ENCODE measurements around the gene SPHK1.
"Not testable (repeated sequence)": the region's sequence is repeated elsewhere in the genome, so short reads cannot be mapped to it uniquely, and the experiment has no call there.

The SPHK1 gene

GRCh38 chr17:76384222-76384986, at the start of gene SPHK1:
TSS of gene SPHK1 (plus strand) at chr17:76384609. CDS start at chr17:76385645, 1,036 bp downstream.
- DNase-seq (ENCODE audit: low spot score), result peak; percentile 90

DNA sequence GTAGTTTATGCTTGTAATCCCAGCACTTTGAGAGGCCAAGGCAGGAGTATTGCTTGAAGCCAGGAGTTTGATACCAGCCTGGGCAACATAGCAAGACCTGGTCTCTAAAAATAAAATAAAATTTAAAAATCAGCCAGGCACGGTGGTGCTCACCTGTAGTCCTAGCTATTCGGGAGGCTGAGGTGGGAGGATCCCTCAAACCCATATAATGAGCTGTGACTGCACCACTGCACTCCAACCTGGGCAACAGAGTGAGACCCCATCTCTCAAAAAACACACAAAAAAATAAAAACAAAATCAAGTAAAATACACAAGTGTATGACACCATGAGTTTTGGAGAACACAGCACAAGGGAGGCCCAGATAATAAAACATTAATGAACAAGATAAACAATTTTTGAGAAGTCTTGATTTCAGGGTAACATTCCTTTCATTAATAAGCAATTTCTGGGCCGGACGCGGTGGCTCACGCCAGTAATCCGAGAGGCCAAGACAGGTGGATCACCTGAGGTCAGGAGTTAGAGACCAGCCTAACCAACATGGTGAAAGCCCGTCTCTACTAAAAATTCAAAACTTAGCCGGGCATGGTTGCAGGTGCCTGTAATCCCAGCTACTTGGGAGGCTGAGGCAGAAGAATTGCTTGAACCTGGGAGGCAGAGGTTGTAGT, 48.6 kb upstream of the SPHK1 start:
- no peak for DNase-seq (ENCODE audit: low spot score)

- no peak for DNase-seq (ENCODE audit: low spot score)
These were observed 47.5 kb upstream of the SPHK1 start for GRCh38 chr17:76336756-76337412.

DNA sequence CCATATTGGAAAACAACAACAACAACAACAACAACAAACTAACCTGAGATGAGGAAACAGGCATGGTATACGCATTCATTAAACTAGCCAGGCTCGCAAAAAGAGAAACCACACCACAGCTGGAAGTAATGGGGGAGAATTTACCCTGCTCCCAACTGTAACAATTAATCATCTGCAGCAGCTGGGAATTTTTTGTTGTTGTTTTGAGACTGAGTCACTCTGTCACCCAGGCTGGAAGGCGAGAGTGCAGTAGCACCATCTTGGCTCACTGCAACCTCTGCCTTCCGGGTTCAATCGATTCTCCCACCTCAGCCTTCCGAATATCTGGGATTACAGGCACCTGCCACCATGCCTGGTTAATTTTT, 47.0 kb upstream of the SPHK1 start:
- no peak for DNase-seq (ENCODE audit: low spot score)

DNA sequence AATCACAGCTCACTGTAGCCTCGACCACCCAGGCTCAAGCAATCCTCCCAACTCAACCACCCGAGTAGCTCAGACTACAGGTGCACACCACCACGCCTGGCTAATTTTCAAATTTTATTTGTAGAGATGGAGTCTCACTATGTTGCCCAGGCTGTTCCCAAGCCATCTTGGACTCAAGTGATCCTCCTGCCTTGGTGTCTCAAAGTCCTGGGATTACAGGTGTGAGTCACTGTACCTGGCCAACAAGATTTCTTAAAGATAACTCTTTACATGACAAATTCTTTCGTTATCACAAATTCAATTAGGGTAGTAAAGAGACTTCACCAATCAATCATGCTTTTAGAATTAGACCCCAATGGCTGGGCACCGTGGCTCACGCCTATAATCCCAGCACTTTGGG, 43.1 kb upstream of the SPHK1 start:
- DNase-seq (ENCODE audit: low spot score), result no peak

DNA sequence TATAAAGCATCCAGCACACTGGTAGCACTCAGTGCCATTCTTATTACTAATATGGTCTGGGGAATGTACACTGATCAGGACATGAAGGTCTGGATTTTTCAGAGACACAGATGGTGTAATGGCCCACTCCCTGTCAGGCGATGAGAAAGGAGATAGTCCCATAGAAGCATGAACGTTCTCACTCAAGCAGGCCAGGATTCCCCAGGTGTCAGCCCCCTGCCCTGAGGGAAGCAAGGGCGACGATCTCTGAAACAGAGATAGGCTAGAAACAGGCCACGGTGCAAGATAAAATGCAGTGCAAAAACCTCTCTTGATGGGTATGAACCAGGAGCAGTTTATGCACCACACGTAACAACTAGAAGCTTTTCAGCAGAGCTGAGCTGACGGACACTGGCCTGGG, 41.3 kb upstream of the SPHK1 start:
- no peak for DNase-seq (ENCODE audit: low spot score)

- no peak for DNase-seq (ENCODE audit: low spot score)
These were observed 38.9 kb upstream of the SPHK1 start for GRCh38 chr17:76345377-76345974.

DNA sequence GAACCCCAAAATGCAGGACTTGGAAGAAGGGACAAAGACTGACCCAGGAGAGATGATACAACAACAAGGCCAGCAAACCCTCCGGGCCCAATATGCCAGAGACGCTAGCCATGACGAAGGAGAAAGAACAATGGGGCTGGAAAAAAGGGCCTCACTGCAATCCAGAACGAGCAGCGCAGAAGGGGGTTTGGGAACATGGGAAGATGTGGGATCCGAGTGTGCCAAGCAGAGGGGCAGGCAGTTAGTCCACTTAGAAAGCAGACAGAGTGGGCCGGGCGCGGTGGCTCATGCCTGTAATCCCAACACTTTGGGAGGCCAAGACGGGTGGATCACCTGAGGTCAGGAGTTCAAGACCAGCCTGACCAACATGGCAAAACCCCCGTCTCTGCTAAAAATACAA, 37.5 kb upstream of the SPHK1 start:
- not testable (repeated sequence) for DNase-seq (ENCODE audit: low spot score)

GRCh38 chr17:76350463-76350862, 33.9 kb upstream of the SPHK1 start:
- DNase-seq (ENCODE audit: low spot score), result no peak

DNA sequence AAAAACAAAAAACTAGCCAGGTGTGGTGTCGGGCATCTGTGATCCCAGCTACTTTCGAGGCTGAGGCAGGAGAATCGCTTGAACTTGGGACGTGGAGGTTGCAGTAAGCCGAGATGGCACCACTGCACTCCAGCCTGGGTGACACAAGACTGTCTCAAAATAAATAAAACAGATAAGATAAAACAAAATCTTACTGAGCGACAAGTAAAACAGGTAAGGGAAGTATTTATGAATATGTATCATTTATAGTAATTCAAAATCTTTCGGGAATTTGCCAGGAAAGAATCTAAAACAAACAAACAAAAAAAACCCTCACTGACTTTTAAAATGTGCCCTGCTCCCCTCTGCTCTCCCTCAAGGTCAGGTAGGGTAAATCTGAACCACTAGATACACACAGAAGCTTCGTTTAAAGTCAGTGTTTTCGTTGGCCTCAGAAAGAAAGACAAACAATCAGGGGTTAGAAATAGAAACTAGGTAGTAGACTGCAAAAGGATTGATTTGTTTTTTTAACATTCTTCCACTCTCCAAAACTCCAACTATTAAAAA, 32.8 kb upstream of the SPHK1 start:
- DNase-seq (ENCODE audit: low spot score), result no peak

GRCh38 chr17:76353004-76353598, 31.3 kb upstream of the SPHK1 start:
- peak; percentile 58 for DNase-seq (ENCODE audit: low spot score)

GRCh38 chr17:76353599-76354316, 30.7 kb upstream of the SPHK1 start, which contains the start of gene PRPSAP1:
TSS of gene PRPSAP1 (minus strand) at chr17:76353916. CDS start at chr17:76353703, 213 bp downstream.
- DNase-seq (ENCODE audit: low spot score), result peak; percentile 96

DNA sequence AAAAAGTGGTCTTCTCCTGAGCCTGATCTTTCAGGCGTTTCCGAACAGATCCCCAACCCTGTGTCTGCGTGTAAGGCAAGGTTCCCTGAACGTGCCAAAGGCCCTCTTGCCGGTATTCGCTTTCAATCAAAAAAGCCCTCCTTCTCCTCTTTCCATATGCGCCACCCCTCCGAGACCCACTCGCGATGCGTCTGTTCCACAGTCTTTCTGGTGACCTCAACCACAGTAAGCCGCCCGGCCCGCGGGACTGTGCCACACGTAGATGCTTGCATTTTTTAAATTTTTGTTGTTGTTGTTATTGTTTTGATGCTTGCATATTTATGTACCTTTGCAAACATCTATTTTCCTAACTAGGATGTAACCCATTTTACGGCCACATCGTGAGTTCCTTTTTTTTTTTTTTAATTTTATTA, 30.1 kb upstream of the SPHK1 start:
- no peak for DNase-seq (ENCODE audit: low spot score)

- no peak for DNase-seq (ENCODE audit: low spot score)
These were observed 29.6 kb upstream of the SPHK1 start for GRCh38 chr17:76354747-76355310.

DNA sequence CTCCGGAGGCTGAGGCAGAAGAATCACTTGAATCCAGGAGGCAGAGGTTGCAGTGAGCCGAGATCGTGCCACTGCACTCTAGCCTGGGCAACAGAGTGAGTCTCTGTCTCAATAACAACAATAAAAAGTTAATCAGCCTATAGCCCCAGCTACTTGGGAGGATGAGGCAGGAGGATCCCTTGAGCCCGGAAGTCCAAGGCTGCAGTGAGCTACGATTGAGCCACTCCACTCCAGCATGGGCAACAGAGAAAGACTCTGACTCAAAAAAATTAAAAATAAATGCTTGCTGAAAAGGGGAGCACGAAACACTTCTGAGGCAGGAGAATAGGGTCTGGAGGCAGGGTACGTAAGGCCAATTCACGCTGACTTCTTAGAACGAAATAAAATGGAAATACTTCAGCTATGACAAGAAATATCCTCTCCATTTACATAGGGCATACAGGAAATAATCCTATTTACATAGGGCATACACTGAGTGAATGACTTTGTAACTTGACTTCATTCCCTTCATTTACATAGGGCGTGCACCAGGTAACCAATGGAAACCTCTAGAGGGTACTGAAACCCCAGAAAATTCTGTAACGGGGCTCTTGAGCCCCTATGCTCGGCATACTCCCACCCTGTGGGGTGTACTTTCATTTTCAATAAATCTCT, 27.5 kb upstream of the SPHK1 start:
- DNase-seq (ENCODE audit: low spot score), result no peak

DNA sequence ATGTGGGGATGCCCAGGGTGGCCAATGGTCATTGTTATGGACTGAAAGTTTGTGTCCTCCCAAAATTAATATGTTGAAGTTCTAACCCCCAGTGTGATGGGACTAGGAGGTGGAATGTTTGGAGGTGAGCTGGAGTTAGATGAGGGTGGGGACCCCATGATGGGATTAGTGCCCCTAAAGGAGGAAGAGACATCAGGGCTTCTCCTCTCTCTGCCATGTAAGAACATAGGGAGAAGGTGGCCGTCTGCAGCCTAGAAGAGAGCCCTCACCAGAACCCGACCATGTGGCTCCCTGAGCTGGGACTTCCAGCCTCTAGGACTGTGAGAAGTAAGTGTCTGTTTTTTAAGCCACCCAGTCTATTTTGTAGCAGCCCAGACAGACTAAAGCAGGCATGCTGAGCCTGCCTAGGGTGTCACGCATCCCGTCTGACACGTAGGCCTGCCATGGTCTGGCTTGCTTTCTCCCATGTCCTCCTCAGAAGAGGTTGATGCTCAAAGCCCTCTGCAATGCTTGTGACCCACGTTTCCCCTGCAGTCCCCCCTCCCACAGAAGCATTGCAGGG, 26.7 kb upstream of the SPHK1 start:
- no peak for DNase-seq (ENCODE audit: low spot score)

DNA sequence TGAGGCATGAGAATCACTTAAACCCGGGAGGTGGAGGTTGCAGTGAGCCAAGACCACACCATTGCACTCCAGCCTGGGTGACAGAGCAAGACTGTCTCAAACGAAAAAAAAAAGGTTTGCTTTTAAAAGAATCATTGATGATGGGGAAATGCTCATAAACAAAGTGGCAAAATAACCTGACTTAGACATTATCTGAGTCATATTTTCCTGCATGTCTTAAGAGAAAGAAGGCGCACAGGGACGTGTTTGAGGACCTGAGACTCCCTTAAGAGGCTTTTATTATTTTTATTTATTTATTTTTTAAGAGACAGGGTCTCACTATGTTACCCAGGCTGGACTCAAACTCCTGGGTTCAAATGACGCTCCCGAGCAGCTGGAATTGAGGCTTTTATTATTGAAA, 25.0 kb upstream of the SPHK1 start:
- DNase-seq (ENCODE audit: low spot score), result no peak

- DNase-seq (ENCODE audit: low spot score), result not testable (repeated sequence)
These were observed 24.6 kb upstream of the SPHK1 start for GRCh38 chr17:76359776-76360175.

GRCh38 chr17:76360461-76360860, 23.9 kb upstream of the SPHK1 start:
- no peak for DNase-seq (ENCODE audit: low spot score)

Measured in hepatic stellate cell (primary cell).